Psoas muscle (tissue), 8 donors: ENCODE data around the gene CD1B. TPM values are rescaled to one million over a fixed set of nuclear protein-coding genes. Genes with fewer than 3 reads are reported as not detected.
"Not testable (repeated sequence)": the region's sequence is repeated elsewhere in the genome, so short reads cannot be mapped to it uniquely, and the experiment has no call there.

Source experiments
- ATAC-seq, 4 donors: fragments of 200-7000 bp; cut with Tn5 transposase; one replicate each; pipeline ENCODE4 v1.9.1; 2020; ENCODE audit warnings: moderate library complexity in 3 of 4, mild to moderate bottlenecking in 2 of 4
- DNase-seq, 2 donors: peaks; one replicate each; pipeline ENCODE4 v3.0.0-alpha.2; 2020
- H3K27ac ChIP-seq: fragments of 200-600 bp; one replicate; pipeline ENCODE4 v1.8.0; 2022
- H3K27me3 ChIP-seq, 3 donors: fragments of 200-600 bp in 1 of 3; one replicate each; pipeline versions ENCODE4 v1.6.1 to v1.8.0; 2013 to 2022; ENCODE audit warnings: low read length in 2 of 3, mild to moderate bottlenecking in 2 of 3, moderate library complexity in 1 of 3; ENCODE audit not compliant: insufficient read depth in 3 of 3
- H3K36me3 ChIP-seq, 2 donors: fragments of 200-600 bp in 1 of 2; one replicate each; pipeline versions ENCODE4 v1.6.1 to v1.8.0; 2013 to 2022; ENCODE audit warnings: low read depth in 1 of 2, mild to moderate bottlenecking in 1 of 2, moderate library complexity in 1 of 2; ENCODE audit not compliant: insufficient read depth in 1 of 2
- H3K4me1 ChIP-seq: fragments of 200-600 bp; one replicate; pipeline ENCODE4 v1.8.0; 2022
- H3K4me3 ChIP-seq: fragments of 200-600 bp; one replicate; pipeline ENCODE4 v1.8.0; 2022; ENCODE audit warnings: mild to moderate bottlenecking
- H3K9me3 ChIP-seq: fragments of 200-600 bp; one replicate; pipeline ENCODE4 v1.8.0; 2022
- CTCF ChIP-seq: fragments of 200-600 bp; IDR thresholded peaks from one replicate; pipeline ENCODE4 v1.8.0; 2022; ENCODE audit warnings: antibody characterized with exemption
- WGBS, 3 donors: extraction: QIAGEN DNeasy Blood & Tissue Kit; methylation state at CpG; one replicate each; pipeline versions ENCODE4 v1.1.6 to v1.1.7; 2013; 5-methylcytosine and 5-hydroxymethylcytosine counted together
- intact Hi-C, 2 donors: fragments of 100-400 bp; cut with DNase I; formaldehyde crosslinking; loops; one replicate each; pipeline versions ENCODE4 v1.11.0 to v1.14.2; 2022
- polyA plus RNA-seq, 3 donors: library from polyadenylated mRNA; stranded (reverse); fragments of 200-250 nt; gene quantifications; one replicate each; pipeline ENCODE4 v1.2.3, GENCODE V29; 2013
- total RNA-seq, 4 donors: library from RNA; stranded (reverse); fragmentation: NEBNext Ultra II Directional in 2 of 4; extraction: Animal tissue kit (Norgen Biotek cat#: 25700) in 2 of 4; gene quantifications; one replicate each; pipeline versions ENCODE4 v1.2.1 to v1.2.4, GENCODE V29; 2021 to 2023
- donor health status: healthy with polysubstance abuse.
- donor health status: DM: no; HTN: no; CAD: no; lungs with moderate emphysema.
- donor health status: Bipolar disorder and iron deficiency.
- donor health status: healthy.
- donor health status: DM: yes; HTN: yes; CAD: no.
- donor health status: DM: no; HTN: no; CAD: no.
- donor health status: DM: no; HTN: no; CAD: no.
- donor health status: DM: yes; HTN: yes; CAD: no.

CD1B gene
- total and polyA plus RNA-seq, 7 donors, result 0.03 TPM; not detected in 6

- Histone ChIP-seq H3K27me3 (no peaks in the 10 kb centered on the region), H3K9me3 (no peaks in the 10 kb centered on the region), H3K36me3 (no peaks in the 10 kb centered on the region), H3K27ac (no peak overlapping the region), H3K4me3 (no peak overlapping the region), H3K4me1 (no peaks in the 10 kb centered on the region)
- no peak for ATAC-seq
- 59 to 70% (median 69%) methylated on average over 2 of the region's 2 CpGs for WGBS, 3 donors
- TF ChIP-seq CTCF, result no peak
- no peak for DNase-seq
- intact Hi-C loops, result no loop called here
Measured at GRCh38 chr1:158354255-158354654, 22.9 kb upstream of the CD1B start.

- TF ChIP-seq CTCF, result no peak
- no peaks in the 10 kb centered on the region for H3K36me3 ChIP-seq
- 33 to 40% (median 39%) methylated on average over 6 of the region's 6 CpGs for WGBS, 3 donors
- no peaks in the 10 kb centered on the region for H3K9me3 ChIP-seq
- no peaks in the 10 kb centered on the region for H3K4me1 ChIP-seq
- no peak within 1 kb of the TSS for H3K4me3 ChIP-seq
- ATAC-seq (no peak), DNase-seq (no peak)
- H3K27me3 ChIP-seq, result no peaks in the 10 kb centered on the region
- no peak within 1 kb of the TSS for H3K27ac ChIP-seq
- intact Hi-C loops, result no loop called here
Measured at GRCh38 chr1:158353303-158354075, 22.2 kb upstream of the CD1B start, which contains the start of gene CD1E. TSS of gene CD1E (plus strand) at chr1:158353894. CDS start at chr1:158353989, 95 bp downstream.

- H3K27ac ChIP-seq, H3K4me3 ChIP-seq, H3K4me1 ChIP-seq, ATAC-seq, H3K36me3 ChIP-seq, H3K27me3 ChIP-seq, H3K9me3 ChIP-seq, intact Hi-C loops, DNase-seq: not testable (repeated sequence)
- WGBS, 3 donors, result 92 to 97% (median 95%) methylated on average over 16 to 24 of the region's 24 CpGs
Measured at GRCh38 chr1:158348946-158349345, 17.6 kb upstream of the CD1B start.

- H3K9me3 ChIP-seq, ATAC-seq, H3K27me3 ChIP-seq, H3K36me3 ChIP-seq, H3K27ac ChIP-seq, DNase-seq, intact Hi-C loops, H3K4me1 ChIP-seq, H3K4me3 ChIP-seq: not testable (repeated sequence)
- WGBS, 3 donors, result 55 to 67% (median 63%) methylated on average over 6 to 7 of the region's 7 CpGs
Measured at GRCh38 chr1:158336413-158336812, 5.1 kb upstream of the CD1B start.

- no peaks in the 10 kb centered on the region for H3K4me1 ChIP-seq
- H3K4me3 ChIP-seq, result no peak overlapping the region
- DNase-seq (no peak), ATAC-seq (no peak)
- no peak for TF ChIP-seq CTCF
- H3K27ac ChIP-seq, result no peak overlapping the region
- H3K9me3 ChIP-seq, result peaks cover 5% of the 10 kb centered on the region
- no peaks in the 10 kb centered on the region for H3K36me3 ChIP-seq
- intact Hi-C loops, result no loop called here
- no peaks in the 10 kb centered on the region for H3K27me3 ChIP-seq
Measured at GRCh38 chr1:158335213-158335532, 3.8 kb upstream of the CD1B start.
